Measurements from ENCODE around the gene SCAND1.

The SCAND1 gene

GRCh38 chr20:35903843-35904242 is 50.5 kb downstream of the SCAND1 start:
- no peak for DNase-seq
